Activated CD8-positive, alpha-beta memory T cell treated with anti-CD3 and anti-CD28 coated beads, Interleukin-2, amount 50 U/mL, for 48 hours (primary cell): Measurements from ENCODE around the gene CLCN6.

ENCODE experiments used
- DNase-seq: peaks from one replicate; pipeline ENCODE4 v3.0.0-alpha.2; 2020

CLCN6 gene

GRCh38 chr1:11856698-11857097 lies 50.7 kb downstream of the CLCN6 start:
- DNase-seq = no peak

- DNase-seq = no peak
Observed at GRCh38 chr1:11857164-11857851, 51.3 kb downstream of the CLCN6 start.

- DNase-seq = no peak
Observed at GRCh38 chr1:11858158-11858557, 52.2 kb downstream of the CLCN6 start.

- no peak for DNase-seq
Observed at GRCh38 chr1:11858613-11858967, 52.6 kb downstream of the CLCN6 start, which contains the start of gene NPPB. NPPB (minus strand) TSS chr1:11858945; CDS start chr1:11858833, 112 bp downstream.

- DNase-seq = peak; percentile 88
Observed at GRCh38 chr1:11858968-11859871, 53.2 kb downstream of the CLCN6 start.

GRCh38 chr1:11860083-11860482 lies 54.1 kb downstream of the CLCN6 start:
- DNase-seq = no peak

GRCh38 chr1:11860587-11860986 lies 54.6 kb downstream of the CLCN6 start:
- no peak for DNase-seq

GRCh38 chr1:11862890-11863289 lies 56.9 kb downstream of the CLCN6 start:
- DNase-seq = no peak

- DNase-seq = no peak
Observed at GRCh38 chr1:11868331-11868980, 62.5 kb downstream of the CLCN6 start.

GRCh38 chr1:11869104-11869503 lies 63.1 kb downstream of the CLCN6 start:
- DNase-seq = no peak

GRCh38 chr1:11869650-11870207 lies 63.7 kb downstream of the CLCN6 start:
- no peak for DNase-seq

- DNase-seq = no peak
Observed at GRCh38 chr1:11872545-11872944, 66.6 kb downstream of the CLCN6 start.

- DNase-seq = no peak
Observed at GRCh38 chr1:11873395-11874257, 67.6 kb downstream of the CLCN6 start.

GRCh38 chr1:11874258-11874562 lies 68.2 kb downstream of the CLCN6 start:
- no peak for DNase-seq

- DNase-seq = no peak
Observed at GRCh38 chr1:11874624-11875023, 68.6 kb downstream of the CLCN6 start.

- no peak for DNase-seq
Observed at GRCh38 chr1:11875094-11875493, 69.1 kb downstream of the CLCN6 start.

GRCh38 chr1:11877074-11877473 lies 71.1 kb downstream of the CLCN6 start:
- no peak for DNase-seq

- DNase-seq = no peak
Observed at GRCh38 chr1:11878081-11878890, 72.3 kb downstream of the CLCN6 start.

GRCh38 chr1:11878891-11879190 lies 72.8 kb downstream of the CLCN6 start:
- no peak for DNase-seq

GRCh38 chr1:11879311-11880180 lies 73.6 kb downstream of the CLCN6 start:
- no peak for DNase-seq

GRCh38 chr1:11880181-11880575 lies 74.2 kb downstream of the CLCN6 start:
- DNase-seq = no peak
